ENCODE data around the gene CLGN.
"Not testable (repeated sequence)": the region's sequence is repeated elsewhere in the genome, so short reads cannot be mapped to it uniquely, and the experiment has no call there.

CLGN gene, protein sequence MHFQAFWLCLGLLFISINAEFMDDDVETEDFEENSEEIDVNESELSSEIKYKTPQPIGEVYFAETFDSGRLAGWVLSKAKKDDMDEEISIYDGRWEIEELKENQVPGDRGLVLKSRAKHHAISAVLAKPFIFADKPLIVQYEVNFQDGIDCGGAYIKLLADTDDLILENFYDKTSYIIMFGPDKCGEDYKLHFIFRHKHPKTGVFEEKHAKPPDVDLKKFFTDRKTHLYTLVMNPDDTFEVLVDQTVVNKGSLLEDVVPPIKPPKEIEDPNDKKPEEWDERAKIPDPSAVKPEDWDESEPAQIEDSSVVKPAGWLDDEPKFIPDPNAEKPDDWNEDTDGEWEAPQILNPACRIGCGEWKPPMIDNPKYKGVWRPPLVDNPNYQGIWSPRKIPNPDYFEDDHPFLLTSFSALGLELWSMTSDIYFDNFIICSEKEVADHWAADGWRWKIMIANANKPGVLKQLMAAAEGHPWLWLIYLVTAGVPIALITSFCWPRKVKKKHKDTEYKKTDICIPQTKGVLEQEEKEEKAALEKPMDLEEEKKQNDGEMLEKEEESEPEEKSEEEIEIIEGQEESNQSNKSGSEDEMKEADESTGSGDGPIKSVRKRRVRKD

DNA sequence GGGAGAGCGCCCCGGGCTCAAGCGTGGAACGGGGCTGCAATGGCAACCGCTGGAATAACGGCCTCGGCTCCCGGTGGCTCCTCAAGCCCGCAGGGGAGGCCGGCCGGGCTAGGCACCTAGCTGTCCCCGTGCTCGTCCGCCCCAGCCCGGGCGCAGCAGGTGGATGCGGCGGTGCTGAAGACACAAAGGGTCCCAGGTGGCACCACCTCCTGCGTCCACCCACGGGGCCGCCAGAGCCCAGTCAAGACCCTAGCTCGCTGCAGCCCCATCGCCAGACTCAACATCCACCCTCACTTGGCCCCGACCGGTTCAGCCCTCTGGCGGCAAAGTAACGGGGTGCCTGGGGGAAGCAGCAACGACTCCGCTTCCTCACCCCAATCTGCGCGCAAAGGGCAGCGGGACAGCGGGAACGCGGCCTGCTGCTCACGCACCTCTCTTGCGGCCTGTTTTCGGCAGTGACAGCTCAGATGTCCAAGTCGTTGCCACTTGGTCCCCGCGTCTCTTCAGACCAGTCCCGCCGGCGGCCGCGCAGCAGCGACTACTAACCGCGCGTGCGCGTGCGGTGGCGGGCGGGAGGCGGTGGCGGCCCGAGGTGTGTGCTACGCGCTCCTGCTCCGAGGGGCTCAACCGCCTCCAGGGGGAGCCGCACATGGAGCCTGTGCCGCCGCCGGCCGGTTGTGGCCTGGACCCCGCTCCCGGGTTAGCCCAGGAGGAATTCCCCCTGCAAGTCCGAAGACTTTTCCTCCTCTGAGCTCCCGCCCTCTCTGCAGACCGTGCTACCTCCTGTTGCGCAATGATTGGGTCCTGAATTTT lies at the start of gene CLGN:
TSS of gene CLGN (minus strand) at position 543 of the 813 bp plus-strand sequence. CDS start 14,570 bp downstream, outside the sequence.
- DNase-seq (ENCODE audit: low spot score) = peak; percentile 67

DNA sequence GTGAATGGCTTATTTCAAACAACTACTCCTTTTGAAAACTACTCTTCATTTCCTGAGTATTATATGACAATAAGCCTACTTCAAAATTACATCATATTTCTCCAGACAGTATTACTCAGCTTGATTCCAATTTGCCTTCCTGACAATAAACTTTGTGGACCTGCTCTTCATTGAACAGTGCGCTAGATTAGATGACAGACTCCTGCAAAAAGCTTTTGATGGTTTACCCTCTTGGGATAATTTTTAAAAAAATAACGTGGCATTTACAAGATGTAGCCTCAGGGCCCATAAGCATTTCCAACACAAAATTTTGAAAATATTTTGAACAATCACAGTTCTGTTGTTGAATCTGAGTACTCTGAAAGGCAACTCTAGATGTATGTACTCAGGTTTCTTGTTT lies 44.7 kb upstream of the CLGN start:
- no peak for DNase-seq (ENCODE audit: low spot score)

DNA sequence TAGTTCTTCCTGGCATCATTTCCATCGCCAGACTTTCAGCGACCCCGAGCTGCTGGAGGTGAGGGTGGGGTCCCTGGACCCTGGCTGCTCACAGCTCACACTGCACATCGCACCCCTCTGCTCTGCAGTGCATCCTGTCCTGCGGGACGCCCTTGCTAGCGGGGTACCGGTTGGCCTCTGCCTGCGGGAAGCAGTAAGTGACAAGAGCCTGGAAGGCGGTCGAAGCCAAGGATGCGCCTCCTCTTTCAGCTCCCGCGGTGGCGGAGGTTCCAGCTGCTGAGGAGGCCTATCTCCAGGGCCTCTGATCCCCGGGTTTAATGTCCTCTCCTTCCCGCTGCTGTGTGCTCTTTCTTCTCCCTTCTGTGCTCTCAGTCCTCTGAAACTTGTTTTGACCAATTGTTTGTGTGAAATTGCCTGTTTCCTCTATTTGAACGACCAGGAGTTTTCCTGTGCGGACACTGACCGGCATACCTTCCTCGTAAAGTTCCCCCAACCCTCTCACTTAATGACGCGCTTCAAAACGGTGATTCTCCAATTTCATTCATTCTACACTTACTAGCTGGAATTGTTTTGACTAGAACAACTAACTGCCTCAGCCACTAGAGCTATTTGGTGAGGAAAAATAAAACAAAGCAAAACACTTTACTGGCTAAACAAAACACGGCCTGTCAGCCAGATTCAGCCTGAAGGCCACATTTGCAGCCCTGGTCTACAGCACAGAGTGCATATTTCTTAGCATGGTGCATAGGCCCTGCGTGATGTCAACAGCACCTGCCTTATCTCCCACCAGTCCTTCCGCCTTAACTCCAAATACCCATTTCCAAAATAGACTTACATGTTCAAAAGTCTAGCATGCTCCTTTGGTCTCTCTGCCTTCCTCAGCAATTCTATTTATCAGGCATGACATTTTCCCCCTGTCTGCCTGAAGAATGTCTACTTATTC lies 42.6 kb upstream of the CLGN start:
- DNase-seq (ENCODE audit: low spot score) = no peak

DNA sequence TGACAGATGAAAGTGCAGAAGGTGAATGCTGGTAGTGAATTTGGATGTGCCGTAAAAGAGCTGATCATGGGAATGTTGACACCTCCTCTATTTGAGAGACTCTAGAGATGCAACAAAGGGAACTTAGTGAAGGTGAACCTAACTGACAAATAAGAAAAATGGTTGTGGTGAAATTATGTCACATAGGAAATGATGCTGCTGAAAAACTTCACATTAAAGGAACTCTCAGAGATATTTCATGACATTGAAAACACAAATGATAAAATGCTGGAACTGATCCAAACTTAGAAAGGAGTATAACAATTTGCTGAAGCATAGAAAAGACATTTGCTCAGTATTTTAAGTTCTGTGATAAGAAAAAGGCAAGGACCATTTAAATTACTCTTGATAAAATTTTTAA lies 38.7 kb upstream of the CLGN start:
- DNase-seq (ENCODE audit: low spot score) = no peak

DNA sequence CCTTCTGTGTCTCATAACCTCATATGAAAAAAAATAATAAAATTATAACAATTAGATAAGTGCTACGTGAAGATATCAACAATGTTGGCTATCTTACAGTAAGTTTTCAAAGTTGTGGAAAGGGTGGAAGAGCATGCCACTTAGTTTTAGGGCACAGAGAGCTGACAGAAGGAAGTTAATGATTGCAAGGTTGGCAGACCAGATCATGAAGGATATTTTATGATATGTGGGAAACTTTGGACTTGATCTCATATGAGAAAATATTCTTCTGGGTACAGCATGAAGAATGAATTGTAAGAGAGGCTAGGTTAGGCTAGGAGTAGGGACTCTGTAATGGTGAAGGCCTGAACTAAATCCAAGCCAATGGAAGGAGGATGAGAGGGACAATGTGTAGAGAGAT lies 36.2 kb upstream of the CLGN start:
- no peak for DNase-seq (ENCODE audit: low spot score)

DNA sequence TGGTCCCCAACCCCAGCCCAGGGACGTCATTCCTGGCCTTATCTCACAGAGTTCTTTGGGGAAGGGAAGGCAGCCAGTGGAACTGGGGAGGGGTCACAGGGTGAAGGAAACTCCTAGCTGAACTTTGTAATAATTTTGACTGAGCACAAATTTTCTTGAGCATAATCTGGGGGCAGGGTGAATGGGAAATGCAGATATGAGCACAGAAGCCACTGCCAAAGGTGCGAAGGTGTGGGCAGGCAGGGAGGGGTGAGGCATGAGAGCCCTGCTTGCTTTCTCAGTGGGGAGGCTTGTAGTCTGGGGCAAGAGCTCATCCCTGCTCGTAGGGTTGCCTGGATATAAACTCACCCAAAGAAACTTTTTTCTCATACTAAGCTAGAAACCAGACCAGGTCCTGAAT lies 35.7 kb upstream of the CLGN start:
- no peak for DNase-seq (ENCODE audit: low spot score)

DNA sequence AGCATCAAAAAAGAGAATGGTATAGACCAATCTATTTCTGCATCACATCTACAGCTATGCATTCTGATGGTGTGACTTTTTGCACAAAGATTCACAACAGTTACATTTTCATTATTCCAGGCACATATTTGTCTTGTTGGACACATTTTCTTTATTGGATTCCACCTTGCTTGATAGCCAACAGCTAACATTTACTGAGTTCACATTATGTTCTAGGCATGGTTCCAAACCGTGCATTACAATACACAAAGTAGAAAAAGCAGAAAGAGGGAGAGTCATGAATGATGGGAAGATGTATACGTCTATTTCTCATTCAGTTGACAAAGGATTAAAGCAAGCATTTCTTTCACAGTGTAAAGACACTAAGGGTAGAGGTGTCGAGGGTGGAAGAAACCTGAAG lies 22.9 kb upstream of the CLGN start:
- no peak for DNase-seq (ENCODE audit: low spot score)

DNA sequence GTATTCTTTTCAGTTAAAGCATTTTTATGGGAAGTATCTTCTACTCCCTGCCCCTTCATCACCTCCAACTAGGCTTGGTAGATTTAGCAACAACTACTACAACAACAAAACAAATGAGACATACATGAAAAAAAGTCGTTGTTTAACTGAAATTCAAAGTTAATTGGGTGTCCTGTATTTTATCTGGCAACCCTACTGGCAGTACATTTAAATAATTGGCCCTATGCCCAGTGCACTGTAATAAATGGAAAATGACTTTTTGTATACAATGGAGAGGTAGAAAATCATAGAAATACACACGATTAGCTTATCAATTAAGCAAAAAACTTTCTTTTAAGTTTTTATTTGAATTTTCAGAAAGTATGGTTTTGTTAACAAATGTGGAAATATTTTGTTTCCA lies 21.4 kb upstream of the CLGN start:
- DNase-seq (ENCODE audit: low spot score) = no peak

DNA sequence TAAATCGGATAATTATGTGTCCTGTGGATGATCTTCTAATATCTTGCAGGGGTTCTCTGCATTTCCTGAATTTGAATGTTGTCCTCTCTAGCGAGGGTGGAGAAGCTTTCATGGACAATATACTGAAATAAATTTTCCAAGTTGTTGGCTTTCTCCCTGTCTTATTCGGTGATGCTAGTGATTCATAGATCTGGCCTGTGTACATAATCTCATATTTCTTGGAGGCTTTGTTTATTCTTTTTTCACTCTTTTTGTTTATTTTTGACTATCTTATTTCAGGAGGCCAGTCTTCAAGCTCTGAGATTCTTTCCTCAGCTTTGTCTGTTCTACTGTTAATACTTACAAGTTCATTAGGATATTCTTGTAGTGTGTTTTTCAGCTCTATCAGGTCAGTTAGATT lies 20.7 kb upstream of the CLGN start:
- no peak for DNase-seq (ENCODE audit: low spot score)

DNA sequence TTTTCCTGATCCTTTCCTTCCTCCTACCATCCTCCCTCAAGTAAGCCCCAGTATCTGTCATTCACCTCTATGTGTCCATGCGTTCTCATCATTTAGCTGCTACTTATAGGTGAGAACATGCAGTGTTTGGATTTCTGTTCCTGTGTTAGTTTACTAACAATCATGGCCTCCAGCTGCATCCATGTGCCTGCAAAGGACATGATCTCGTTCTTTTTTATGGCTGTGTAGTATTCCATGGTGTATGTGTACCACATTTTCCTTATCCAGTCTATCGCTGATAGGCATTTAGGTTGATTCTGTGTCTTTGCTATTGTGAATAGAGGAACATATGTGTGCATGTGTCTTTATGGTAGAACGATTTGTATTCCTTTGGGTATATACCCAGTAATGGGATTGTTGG lies 16.9 kb upstream of the CLGN start:
- not testable (repeated sequence) for DNase-seq (ENCODE audit: low spot score)

DNA sequence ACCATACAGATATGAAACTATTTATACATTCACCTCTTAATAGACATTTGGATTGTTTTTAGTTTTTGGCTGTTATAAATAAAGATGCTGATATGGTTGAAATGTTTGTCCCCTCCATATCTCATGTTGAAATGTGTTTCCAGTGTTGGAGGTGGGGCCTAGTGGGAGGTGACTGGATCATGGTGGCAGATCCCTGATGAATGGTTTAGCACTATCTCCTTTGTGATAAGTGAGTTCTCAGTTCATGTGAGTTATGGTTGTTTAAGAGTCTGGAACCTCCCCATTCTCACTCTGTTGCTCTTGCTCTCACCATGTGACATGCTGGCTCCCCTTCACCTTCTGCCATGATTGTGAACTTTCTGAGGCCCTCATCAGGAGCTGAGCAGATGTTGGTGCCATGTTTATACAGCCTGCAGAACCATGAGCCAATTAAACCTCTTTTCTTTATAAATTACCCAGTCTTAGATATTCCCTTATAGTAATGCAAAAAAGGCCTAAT lies 12.2 kb upstream of the CLGN start:
- DNase-seq (ENCODE audit: low spot score) = no peak

DNA sequence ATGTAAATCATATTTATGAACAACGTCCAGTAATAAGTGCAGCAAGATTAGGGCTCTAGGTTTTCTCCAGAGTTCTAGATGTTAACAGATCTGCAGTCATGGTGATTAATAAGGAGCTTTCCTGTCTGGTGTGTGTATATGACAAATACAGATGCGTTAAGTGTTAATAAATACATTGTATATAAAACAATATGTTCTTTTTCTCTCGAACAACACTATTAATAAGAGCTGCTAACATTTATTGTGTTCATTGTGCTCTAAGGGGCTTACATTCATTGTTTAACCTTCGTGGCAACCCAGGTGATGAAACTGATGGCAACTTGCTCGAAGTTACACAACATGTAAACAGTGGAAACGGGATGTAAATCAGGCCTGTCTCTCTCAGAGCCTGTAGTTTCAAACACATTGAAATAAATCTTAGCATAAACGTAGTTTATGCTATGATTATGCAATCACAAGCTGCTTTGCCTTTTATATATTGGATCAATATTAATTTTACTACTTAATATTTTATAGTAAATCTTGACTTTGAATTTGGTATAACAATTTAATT lies 547 bp upstream of the CLGN start:
- DNase-seq (ENCODE audit: low spot score) = peak; percentile 19

DNA sequence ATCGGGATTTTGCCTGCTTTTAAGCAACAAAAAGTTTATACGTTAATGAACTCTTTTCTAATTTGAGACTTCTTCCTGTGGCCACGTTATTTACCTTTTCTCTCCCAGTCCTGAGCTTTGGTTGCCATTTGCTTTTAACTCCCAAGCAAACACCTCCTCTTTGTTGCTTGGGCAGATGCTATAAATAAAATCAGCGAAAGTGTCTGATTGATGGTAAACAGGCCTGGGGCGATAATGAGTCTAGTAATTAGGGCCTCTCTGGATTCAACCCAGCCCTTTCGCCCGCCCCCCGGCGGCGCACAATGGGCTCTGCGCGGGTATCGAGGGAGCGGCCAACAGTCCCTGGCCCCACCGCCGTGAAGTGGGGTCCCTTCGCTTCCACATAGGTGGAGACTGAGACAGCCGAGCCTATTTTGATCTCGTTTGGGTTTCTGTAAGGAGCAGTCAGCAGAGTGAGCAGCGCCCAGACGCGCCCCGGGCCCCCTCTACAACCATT lies 790 bp downstream of the CLGN start:
- DNase-seq (ENCODE audit: low spot score) = peak; percentile 6

DNA sequence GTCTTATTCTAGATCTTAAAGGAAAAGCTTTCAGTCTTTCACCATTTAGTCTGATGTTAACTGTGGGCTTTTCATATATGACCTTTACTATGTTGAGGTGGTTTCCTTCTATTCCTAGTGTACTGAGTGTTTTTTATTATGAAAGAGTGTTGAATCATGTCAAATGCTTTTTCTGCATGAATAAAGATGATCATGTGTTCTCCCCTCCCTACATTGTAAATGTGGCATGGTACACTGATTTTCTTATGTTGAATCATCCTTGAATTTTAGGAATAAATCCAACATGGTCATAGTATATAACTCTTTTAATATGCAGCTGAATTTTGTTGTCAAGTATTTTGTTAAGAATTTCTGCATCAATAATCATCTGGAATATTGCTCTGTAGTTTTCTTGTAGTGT lies 4.3 kb downstream of the CLGN start:
- no peak for DNase-seq (ENCODE audit: low spot score)

DNA sequence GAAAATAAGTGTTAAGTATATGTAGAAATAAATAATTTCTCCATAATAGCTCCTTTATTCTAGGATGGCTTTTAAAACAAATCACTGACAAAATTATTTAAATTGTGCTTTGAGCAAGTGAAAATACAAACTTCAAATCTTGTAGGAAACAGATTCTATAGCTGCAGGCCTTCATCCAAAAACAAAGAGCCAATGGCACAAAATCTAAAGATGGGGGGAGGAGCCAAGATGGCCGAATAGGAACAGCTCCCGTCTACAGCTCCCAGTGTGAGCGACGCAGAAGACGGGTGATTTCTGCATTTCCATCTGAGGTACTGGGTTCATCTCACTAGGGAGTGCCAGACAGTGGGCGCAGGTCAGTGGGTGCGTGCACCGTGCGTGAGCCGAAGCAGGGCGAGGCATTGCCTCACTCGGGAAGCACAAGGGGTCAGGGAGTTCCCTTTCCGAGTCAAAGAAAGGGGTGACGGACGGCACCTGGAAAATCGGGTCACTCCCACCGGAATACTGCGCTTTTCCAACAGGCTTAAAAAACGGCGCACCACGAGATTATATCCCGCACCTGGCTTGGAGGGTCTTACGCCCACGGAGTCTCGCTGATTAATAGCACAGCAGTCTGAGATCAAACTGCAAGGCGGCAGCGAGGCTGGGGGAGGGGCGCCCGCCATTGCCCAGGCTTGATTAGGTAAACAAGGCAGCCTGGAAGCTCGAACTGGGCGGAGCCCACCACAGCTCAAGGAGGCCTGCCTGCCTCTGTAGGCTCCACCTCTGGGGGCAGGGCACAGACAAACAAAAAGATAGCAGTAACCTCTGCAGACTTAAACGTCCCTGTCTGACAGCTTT lies 14.1 kb downstream of the CLGN start:
- not testable (repeated sequence) for DNase-seq (ENCODE audit: low spot score)

DNA sequence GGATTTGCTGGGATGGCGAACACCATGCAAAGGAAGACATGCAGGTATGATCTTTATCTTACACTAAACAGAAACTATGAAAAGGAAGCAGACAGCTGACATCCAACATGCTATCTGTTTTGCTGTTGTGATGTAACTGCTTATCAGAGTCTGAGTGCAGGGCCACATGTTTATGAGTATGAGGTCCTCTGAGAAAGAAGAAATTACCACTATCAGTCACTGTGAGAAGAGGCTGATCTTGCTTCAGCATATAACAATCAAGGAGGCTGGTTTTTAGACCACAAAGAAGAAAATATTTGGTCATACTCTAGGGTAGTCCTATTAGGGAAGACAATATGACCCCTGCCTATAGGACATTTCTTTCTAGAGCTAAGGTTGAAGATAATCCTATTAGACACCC lies 18.5 kb downstream of the CLGN start:
- DNase-seq (ENCODE audit: low spot score) = no peak

DNA sequence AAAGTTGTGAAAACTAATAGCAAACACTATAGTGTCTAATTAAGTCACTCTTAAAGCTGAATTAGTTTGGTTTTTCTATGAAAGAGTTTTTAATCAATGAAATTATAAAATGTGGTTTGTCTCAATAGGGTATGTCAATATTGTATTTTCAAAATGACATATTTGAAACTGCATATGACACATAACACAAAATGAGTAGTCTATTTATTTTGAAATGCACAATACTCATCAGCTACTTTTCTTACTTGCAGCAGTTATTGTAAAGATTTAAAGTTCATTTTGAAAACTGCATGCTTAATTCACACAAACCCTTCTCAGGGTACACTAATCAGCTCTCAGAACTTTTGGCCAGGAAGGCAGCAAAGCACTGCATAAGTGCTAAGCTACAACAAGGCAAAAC lies 21.2 kb downstream of the CLGN start:
- no peak for DNase-seq (ENCODE audit: low spot score)

DNA sequence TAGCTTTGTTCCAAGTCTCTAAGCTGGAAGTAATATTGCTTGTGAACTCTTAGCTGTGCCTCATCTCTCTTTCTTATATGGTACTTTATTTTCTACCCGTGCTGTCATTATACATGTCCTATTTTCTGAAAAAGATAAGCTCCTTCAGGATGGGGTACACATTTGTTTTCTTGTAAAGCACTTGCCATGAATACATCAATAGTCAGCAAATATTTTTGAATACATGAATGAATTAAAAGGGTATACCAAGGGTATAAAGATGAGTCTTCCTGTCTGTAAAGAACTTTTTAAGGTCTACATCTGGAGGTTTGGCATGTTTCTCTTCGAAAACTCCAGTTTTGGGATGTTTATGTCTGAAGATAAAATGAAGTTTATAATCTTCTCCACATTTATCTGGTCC lies 27.3 kb downstream of the CLGN start:
- DNase-seq (ENCODE audit: low spot score) = no peak

DNA sequence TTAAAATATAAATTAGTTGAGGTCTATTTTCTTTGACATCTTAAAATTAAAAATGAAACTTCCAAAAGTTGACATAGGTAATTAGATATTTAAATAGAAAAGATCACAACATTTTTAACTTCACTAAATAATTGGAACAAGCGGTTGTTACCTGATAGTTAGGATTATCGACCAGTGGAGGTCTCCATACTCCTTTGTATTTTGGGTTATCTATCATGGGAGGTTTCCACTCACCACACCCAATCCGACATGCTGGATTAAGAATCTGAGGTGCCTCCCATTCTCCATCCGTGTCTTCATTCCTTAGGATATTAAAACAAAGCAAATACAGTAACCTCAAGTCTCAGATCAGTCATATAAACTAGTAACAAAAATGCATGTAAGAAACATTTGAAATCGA lies 31.8 kb downstream of the CLGN start:
- DNase-seq (ENCODE audit: low spot score) = no peak

DNA sequence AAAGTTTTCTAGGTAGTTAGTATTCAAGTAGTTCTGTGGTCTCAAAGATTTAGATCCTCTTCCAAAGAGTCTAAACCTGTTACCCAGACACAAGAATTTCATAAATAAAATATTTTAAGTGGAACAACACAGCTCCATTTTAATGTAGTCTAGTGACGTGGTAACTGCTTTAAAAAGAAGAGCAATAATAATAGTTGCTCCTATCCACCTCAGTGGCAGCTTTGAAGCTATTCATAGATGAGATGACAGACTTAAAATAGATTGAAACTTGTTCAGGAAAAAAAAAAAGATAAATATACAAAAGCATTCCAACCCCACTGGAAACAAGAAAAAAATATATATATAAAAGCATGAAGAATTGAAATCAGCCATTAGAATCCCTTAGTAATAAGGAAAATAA lies 39.4 kb downstream of the CLGN start:
- no peak for DNase-seq (ENCODE audit: low spot score)

All from HuH-7.5 (cell line).